CD8-positive, alpha-beta memory T cell (primary cell): ENCODE data around the gene ZNF10. TPM values are rescaled to one million over a fixed set of nuclear protein-coding genes. Genes with fewer than 3 reads are reported as not detected.

Experiments used
- CTCF ChIA-PET: fragments of 350-600 bp; sonication (Branson Sonifier 250); formaldehyde crosslinking; loops from one replicate; lab custom pipeline; 2021; ENCODE audit warnings: antibody characterized with exemption; lab: Charles Lee
- POLR2A ChIA-PET: fragments of 350-600 bp; sonication (Branson Sonifier 250); formaldehyde crosslinking; loops from one replicate; lab custom pipeline; 2021; ENCODE audit warnings: antibody characterized with exemption; lab: Charles Lee
- DNase-seq, 5 donors: peaks; one replicate each; pipeline versions ENCODE4 v3.0.0 to v3.0.0-alpha.2; 2020 to 2022; ENCODE audit warnings: mixed read lengths in 1 of 5
- H3K27ac ChIP-seq: one replicate; pipeline ENCODE4 v1.7.0; 2013; ENCODE audit warnings: low read depth, mild to moderate bottlenecking, low read length, moderate library complexity
- H3K27me3 ChIP-seq: 2 replicates; pipeline ENCODE4 v1.7.0; 2013; ENCODE audit warnings: low read length, mild to moderate bottlenecking; ENCODE audit not compliant: insufficient read depth, poor library complexity, severe bottlenecking
- H3K36me3 ChIP-seq: 2 replicates; pipeline ENCODE4 v1.7.0; 2013; ENCODE audit warnings: mild to moderate bottlenecking, low read length, moderate library complexity; ENCODE audit not compliant: insufficient read depth
- H3K4me1 ChIP-seq: 2 replicates; pipeline ENCODE4 v1.7.0; 2013; ENCODE audit warnings: mild to moderate bottlenecking, low read length, moderate library complexity; ENCODE audit not compliant: insufficient read depth
- H3K4me3 ChIP-seq: 2 replicates; pipeline ENCODE4 v1.7.0; 2013; ENCODE audit warnings: mild to moderate bottlenecking, low read length
- H3K9me3 ChIP-seq: 2 replicates; pipeline ENCODE4 v1.7.0; 2013; ENCODE audit warnings: mild to moderate bottlenecking, low read length
- H3K27ac Mint-ChIP-seq, 8 donors: one replicate each; pipeline ENCODE4 v1.8.0; 2020 to 2021; ENCODE audit warnings: mixed read lengths in 8 of 8, mild to moderate bottlenecking in 6 of 8, inconsistent platforms in 3 of 8, moderate library complexity in 3 of 8
- H3K27me3 Mint-ChIP-seq, 2 donors: one replicate each; pipeline ENCODE4 v1.8.0; 2020 to 2021; ENCODE audit warnings: mixed read lengths in 2 of 2, mild to moderate bottlenecking in 1 of 2, moderate library complexity in 1 of 2
- H3K36me3 Mint-ChIP-seq, 3 donors: one replicate each; pipeline ENCODE4 v1.8.0; 2020 to 2021; ENCODE audit warnings: mixed read lengths in 3 of 3, inconsistent platforms in 1 of 3, mild to moderate bottlenecking in 1 of 3
- H3K4me1 Mint-ChIP-seq, 3 donors: one replicate each; pipeline ENCODE4 v1.8.0; 2020 to 2021; ENCODE audit warnings: mixed read lengths in 3 of 3, inconsistent platforms in 1 of 3, mild to moderate bottlenecking in 1 of 3
- H3K4me3 Mint-ChIP-seq, 7 donors: one replicate each; pipeline ENCODE4 v1.8.0; 2020 to 2021; ENCODE audit warnings: mixed read lengths in 7 of 7, mild to moderate bottlenecking in 6 of 7, moderate library complexity in 4 of 7, inconsistent platforms in 2 of 7
- H3K9me3 Mint-ChIP-seq, 5 donors: one replicate each; pipeline ENCODE4 v1.8.0; 2020 to 2022; ENCODE audit warnings: mixed read lengths in 5 of 5, mild to moderate bottlenecking in 3 of 5, moderate library complexity in 2 of 5, inconsistent platforms in 1 of 5
- polyA plus RNA-seq: library from polyadenylated mRNA; unstranded; fragments of 300-500 nt; fragmentation: Illumina TruSeq; gene quantifications from one replicate; pipeline ENCODE4 v1.2.3, GENCODE V29; 2021
- total RNA-seq, 2 experiments: library from RNA; stranded (reverse); gene quantifications; one replicate each; pipeline ENCODE4 v1.2.3, GENCODE V29; 2021

The ZNF10 gene
- total and polyA plus RNA-seq, 3 experiments from 2014 or later = 4.5 to 13.6 (median 5.6) TPM

DNA sequence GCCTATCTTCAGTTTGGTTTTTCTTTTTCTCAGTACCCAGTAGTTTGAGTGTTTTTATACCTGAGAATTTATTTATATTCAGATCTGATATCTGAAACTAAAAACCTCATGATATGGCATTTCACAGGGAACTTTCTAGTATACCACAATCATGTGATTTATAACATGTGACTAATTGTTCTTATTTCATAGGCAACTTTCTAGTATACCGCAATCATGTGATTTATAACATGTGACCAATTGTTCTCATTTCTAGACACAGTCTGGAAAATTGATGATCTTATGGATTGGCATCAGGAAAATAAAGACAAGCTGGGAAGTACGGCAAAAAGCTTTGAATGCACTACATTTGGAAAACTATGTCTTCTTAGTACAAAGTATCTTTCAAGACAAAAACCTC lies 71.5 kb downstream of the ZNF10 start:
- POLR2A ChIA-PET = no interaction called here
- H3K36me3 ChIP-seq = peaks cover 35% of the 10 kb centered on the region
- CTCF ChIA-PET = no interaction called here
- H3K4me3 ChIP-seq = no peak overlapping the region
- Mint-ChIP-seq H3K9me3 (peaks cover 40 to 82% (median 78%) of the 10 kb centered on the region in 5 donors), H3K36me3 (peaks cover 32 to 67% (median 56%) of the 10 kb centered on the region in 3 donors), H3K4me1 (peaks cover 0 to 4% (median 0%) of the 10 kb centered on the region in 3 donors), H3K27ac (no peak overlapping the region), H3K4me3 (no peak overlapping the region), H3K27me3 (no peaks in the 10 kb centered on the region)
- no peaks in the 10 kb centered on the region for H3K27me3 ChIP-seq
- H3K9me3 ChIP-seq = peaks cover 63% of the 10 kb centered on the region
- no peak for DNase-seq
- H3K27ac ChIP-seq = no peak overlapping the region
- H3K4me1 ChIP-seq = no peaks in the 10 kb centered on the region

DNA sequence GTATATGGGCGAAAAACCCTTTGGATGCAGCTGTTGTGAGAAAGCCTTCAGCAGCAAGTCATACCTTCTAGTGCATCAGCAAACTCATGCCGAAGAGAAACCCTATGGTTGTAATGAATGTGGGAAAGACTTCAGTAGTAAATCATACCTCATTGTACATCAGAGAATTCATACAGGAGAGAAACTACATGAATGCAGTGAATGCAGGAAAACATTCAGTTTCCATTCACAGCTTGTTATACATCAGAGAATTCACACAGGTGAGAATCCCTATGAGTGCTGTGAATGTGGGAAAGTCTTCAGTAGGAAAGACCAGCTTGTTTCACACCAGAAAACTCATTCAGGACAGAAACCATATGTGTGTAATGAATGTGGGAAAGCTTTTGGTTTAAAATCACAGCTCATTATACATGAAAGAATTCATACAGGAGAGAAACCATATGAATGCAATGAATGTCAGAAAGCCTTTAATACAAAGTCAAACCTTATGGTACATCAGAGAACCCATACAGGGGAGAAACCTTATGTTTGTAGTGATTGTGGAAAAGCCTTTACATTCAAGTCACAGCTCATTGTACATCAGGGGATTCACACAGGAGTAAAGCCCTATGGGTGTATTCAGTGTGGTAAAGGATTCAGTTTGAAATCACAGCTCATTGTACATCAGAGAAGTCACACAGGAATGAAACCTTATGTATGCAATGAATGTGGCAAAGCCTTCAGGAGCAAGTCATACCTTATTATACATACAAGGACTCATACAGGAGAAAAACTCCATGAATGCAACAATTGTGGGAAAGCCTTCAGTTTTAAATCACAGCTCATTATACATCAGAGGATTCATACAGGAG lies 72.3 kb downstream of the ZNF10 start:
- H3K27ac Mint-ChIP-seq = no peak overlapping the region
- Histone ChIP-seq H3K4me1 (no peaks in the 10 kb centered on the region), H3K9me3 (peaks cover 69% of the 10 kb centered on the region), H3K27me3 (no peaks in the 10 kb centered on the region), H3K36me3 (peaks cover 35% of the 10 kb centered on the region), H3K4me3 (peak overlapping the region; percentile 28), H3K27ac (no peak overlapping the region)
- H3K36me3 Mint-ChIP-seq = peaks cover 32 to 66% (median 56%) of the 10 kb centered on the region in 3 donors
- ChIA-PET CTCF (interaction anchor here (0.9 kb wide), 1 partner anchor 46 kb away, joined by 3 read pairs; no protein-coding TSS in a partner anchor), POLR2A (interaction anchor here (0.7 to 1.3 kb wide), 2 partner anchors 21 to 216 kb away, joined by 3 read pairs; partner anchors contain the start of genes ZNF26 and ZNF268)
- H3K4me3 Mint-ChIP-seq = peak overlapping the region in 1 of 7 donors; percentile 59
- H3K4me1 Mint-ChIP-seq = peaks cover 0 to 4% (median 0%) of the 10 kb centered on the region in 3 donors
- DNase-seq = no peak
- H3K9me3 Mint-ChIP-seq = peaks cover 44 to 87% (median 80%) of the 10 kb centered on the region in 5 donors
- H3K27me3 Mint-ChIP-seq = no peaks in the 10 kb centered on the region

DNA sequence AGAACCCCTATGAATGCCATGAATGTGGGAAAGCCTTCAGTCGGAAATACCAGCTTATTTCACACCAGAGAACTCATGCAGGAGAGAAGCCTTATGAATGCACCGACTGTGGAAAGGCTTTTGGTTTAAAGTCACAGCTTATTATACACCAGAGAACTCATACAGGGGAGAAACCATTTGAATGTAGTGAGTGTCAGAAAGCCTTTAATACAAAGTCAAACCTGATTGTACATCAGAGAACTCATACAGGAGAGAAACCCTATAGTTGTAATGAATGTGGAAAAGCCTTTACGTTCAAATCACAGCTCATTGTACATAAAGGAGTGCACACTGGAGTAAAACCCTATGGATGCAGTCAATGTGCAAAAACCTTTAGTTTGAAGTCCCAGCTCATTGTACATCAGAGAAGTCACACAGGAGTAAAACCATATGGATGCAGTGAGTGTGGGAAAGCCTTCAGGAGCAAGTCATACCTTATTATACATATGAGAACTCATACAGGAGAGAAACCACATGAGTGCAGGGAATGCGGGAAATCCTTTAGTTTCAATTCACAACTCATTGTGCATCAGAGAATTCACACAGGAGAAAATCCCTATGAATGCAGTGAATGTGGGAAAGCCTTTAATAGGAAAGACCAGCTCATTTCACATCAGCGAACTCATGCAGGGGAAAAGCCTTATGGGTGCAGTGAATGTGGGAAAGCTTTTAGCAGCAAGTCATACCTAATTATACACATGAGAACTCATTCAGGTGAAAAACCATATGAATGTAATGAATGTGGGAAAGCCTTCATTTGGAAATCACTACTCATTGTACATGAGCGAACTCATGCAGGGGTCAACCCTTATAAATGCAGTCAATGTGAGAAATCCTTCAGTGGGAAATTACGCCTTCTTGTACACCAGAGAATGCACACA lies 73.2 kb downstream of the ZNF10 start:
- H3K36me3 Mint-ChIP-seq = peaks cover 32 to 65% (median 59%) of the 10 kb centered on the region in 3 donors
- H3K9me3 Mint-ChIP-seq = peaks cover 44 to 93% (median 88%) of the 10 kb centered on the region in 5 donors
- peak in 1 of 5 donors; percentile 7 for DNase-seq
- Histone ChIP-seq H3K27me3 (no peaks in the 10 kb centered on the region), H3K4me3 (peak overlapping the region; percentile 28), H3K36me3 (peaks cover 35% of the 10 kb centered on the region), H3K27ac (no peak overlapping the region), H3K4me1 (no peaks in the 10 kb centered on the region), H3K9me3 (peaks cover 77% of the 10 kb centered on the region)
- peaks cover 0 to 4% (median 0%) of the 10 kb centered on the region in 3 donors for H3K4me1 Mint-ChIP-seq
- ChIA-PET CTCF (interaction anchor here (0.9 kb wide), 1 partner anchor 47 kb away, joined by 3 read pairs; no protein-coding TSS in a partner anchor), POLR2A (interaction anchor here (0.6 to 1.3 kb wide), 2 partner anchors 10 to 217 kb away, joined by 3 read pairs; partner anchors contain the start of gene ZNF26)
- H3K27ac Mint-ChIP-seq = peak overlapping the region in 1 of 8 donors; percentile 36
- H3K4me3 Mint-ChIP-seq = peak overlapping the region in 1 of 7 donors; percentile 39
- H3K27me3 Mint-ChIP-seq = no peaks in the 10 kb centered on the region

DNA sequence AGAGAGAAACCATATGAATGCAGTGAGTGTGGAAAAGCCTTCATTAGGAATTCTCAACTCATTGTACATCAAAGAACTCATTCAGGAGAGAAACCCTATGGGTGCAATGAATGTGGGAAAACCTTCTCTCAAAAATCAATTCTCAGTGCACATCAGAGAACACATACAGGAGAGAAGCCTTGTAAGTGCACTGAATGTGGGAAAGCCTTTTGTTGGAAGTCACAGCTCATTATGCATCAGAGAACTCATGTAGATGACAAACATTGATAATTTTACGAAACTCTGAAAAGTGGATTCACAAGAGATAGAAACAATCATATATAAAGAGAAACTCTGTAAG lies 73.8 kb downstream of the ZNF10 start:
- CTCF ChIA-PET = no interaction called here
- H3K27ac Mint-ChIP-seq = no peak overlapping the region

DNA sequence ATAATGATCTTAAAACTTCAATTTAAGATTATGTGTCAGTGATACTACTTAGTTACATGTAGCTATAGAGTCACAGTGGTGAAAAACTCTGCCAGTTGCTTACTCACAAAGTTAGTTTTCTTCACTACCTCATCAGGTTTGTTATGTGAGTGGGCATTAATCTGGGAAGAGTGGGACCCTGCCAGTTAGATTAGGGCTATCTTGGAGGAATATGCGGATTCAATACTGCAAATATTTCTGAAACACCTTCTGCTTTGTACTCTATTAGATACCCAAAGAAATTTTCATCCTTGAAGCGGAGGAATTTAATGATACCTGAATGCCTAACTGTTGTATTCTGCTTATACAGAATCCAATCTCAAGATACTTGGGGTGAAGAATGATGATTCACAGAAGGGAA lies 76.0 kb downstream of the ZNF10 start:
- Mint-ChIP-seq H3K36me3 (peaks cover 17 to 48% (median 44%) of the 10 kb centered on the region in 3 donors), H3K27me3 (no peaks in the 10 kb centered on the region), H3K4me1 (no peaks in the 10 kb centered on the region), H3K9me3 (peaks cover 30 to 96% (median 88%) of the 10 kb centered on the region in 5 donors), H3K4me3 (no peak overlapping the region), H3K27ac (no peak overlapping the region)
- Histone ChIP-seq H3K27ac (no peak overlapping the region), H3K36me3 (peaks cover 23% of the 10 kb centered on the region), H3K4me3 (no peak overlapping the region), H3K4me1 (no peaks in the 10 kb centered on the region), H3K9me3 (peaks cover 84% of the 10 kb centered on the region), H3K27me3 (no peaks in the 10 kb centered on the region)
- ChIA-PET POLR2A (interaction anchor here (0.6 kb wide), 1 partner anchor 137 kb away, joined by 3 read pairs; no protein-coding TSS in a partner anchor), CTCF (no interaction called here)
- no peak for DNase-seq

More for the DNA sequence above, 73.8 kb downstream of the ZNF10 start:
- Mint-ChIP-seq H3K4me1 (peaks cover 0 to 4% (median 0%) of the 10 kb centered on the region in 3 donors), H3K9me3 (peaks cover 44 to 96% (median 89%) of the 10 kb centered on the region in 5 donors), H3K36me3 (peaks cover 32 to 63% (median 59%) of the 10 kb centered on the region in 3 donors), H3K4me3 (peak overlapping the region in 2 of 7 donors; percentile 5 to 39), H3K27me3 (no peaks in the 10 kb centered on the region)
- DNase-seq = no peak
- POLR2A ChIA-PET = no interaction called here
- Histone ChIP-seq H3K4me1 (no peaks in the 10 kb centered on the region), H3K27me3 (no peaks in the 10 kb centered on the region), H3K4me3 (peak overlapping the region; percentile 28), H3K27ac (no peak overlapping the region), H3K9me3 (peaks cover 79% of the 10 kb centered on the region), H3K36me3 (peaks cover 35% of the 10 kb centered on the region)

Other genes starting within 250 kb of the ZNF10 start
- gene CHFR, start 243.0 kb upstream of the ZNF10 start, total RNA-seq = 10 to 100 TPM; 55.9 to 57.7 TPM
- gene CHFR, start 243.0 kb upstream of the ZNF10 start, polyA plus RNA-seq = 35.0 TPM
- gene ZNF605, start 174.3 kb upstream of the ZNF10 start, total RNA-seq = 1 to 10 TPM; 5.6 to 6.2 TPM
- gene ZNF605, start 174.3 kb upstream of the ZNF10 start, polyA plus RNA-seq = 1.5 TPM
- gene ZNF26, start 144.3 kb upstream of the ZNF10 start, total RNA-seq = 10 to 100 TPM; 15.5 to 16.5 TPM
- gene ZNF26, start 144.3 kb upstream of the ZNF10 start, polyA plus RNA-seq = 19.3 TPM
- gene ZNF84, start 93.1 kb upstream of the ZNF10 start, total RNA-seq = 10 to 100 TPM; 15.2 to 16.5 TPM
- 18.8 TPM for gene ZNF84, start 93.1 kb upstream of the ZNF10 start, polyA plus RNA-seq
- gene ZNF140, start 49.7 kb upstream of the ZNF10 start, total RNA-seq = 10 to 100 TPM; 13.5 to 14.8 TPM
- 21.3 TPM for gene ZNF140, start 49.7 kb upstream of the ZNF10 start, polyA plus RNA-seq
- gene ZNF891, start 353 bp upstream of the ZNF10 start, total RNA-seq = 1 to 10 TPM; 2.0 to 2.1 TPM
- 0.69 TPM for gene ZNF891, start 353 bp upstream of the ZNF10 start, polyA plus RNA-seq
- 10 to 100 TPM; 22.6 TPM for gene ZNF268, start 50.9 kb downstream of the ZNF10 start, total RNA-seq
- 19.8 TPM for gene ZNF268, start 50.9 kb downstream of the ZNF10 start, polyA plus RNA-seq
- not detected for gene ANHX, start 105.2 kb downstream of the ZNF10 start, total RNA-seq
- gene ANHX, start 105.2 kb downstream of the ZNF10 start, polyA plus RNA-seq = not detected